HG03565 (cell line): ENCODE data around the gene PPP2R2D.
"Not testable (repeated sequence)": the region's sequence is repeated elsewhere in the genome, so short reads cannot be mapped to it uniquely, and the experiment has no call there.

Experiments used
- ATAC-seq: cut with Tn5 transposase; IDR thresholded peaks from one replicate; pipeline ENCODE4 v1.9.1; 2021; ENCODE audit warnings: mild to moderate bottlenecking, moderate library complexity; ENCODE audit not compliant: unreplicated experiment

The PPP2R2D gene

DNA sequence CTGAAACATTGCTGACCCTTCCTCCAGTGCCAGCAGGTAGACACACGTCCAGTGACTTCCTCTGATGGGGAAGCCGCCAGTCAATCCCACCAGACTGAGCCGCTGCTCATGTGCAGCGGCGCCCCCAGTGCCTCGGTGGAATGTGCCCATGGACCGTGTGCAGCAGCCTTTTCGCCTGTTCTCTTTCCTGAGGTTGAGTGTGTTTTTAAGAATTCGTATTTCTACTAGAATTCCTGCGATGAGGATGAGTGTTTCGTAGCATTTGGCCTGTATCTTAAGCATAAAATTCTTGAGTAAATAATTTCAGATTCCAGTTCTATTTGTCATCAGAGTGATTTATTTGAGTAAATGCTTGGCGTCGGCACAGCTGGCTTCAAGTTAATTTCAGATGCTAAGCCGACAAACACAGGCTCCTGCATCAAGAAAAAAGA, 45.5 kb downstream of the PPP2R2D start:
- ATAC-seq, result no peak

DNA sequence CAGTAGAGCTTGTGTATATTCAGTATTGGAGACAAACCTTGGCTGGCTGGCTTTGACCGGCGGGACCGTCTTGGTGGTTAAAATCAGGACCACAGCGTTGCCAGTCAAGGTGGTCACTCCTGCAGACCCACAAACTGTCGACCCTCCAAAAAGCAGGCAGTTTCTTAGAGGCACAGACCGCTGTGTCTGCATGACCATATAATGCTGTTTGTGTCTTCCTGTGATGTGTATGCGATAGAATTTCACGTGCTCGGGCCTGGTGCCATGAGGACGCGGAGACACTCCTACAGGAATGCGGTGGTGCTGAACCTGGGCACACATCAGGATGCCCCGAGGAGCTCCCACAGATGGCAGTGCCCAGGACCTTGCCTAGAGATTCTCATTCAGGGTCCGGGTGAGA, 46.1 kb downstream of the PPP2R2D start:
- no peak for ATAC-seq

- ATAC-seq, result no peak
These were observed 47.0 kb downstream of the PPP2R2D start for GRCh38 chr10:131947631-131948347.

GRCh38 chr10:131948501-131948900, 47.7 kb downstream of the PPP2R2D start:
- ATAC-seq, result no peak

- no peak for ATAC-seq
These were observed 48.4 kb downstream of the PPP2R2D start for GRCh38 chr10:131949041-131949862.

DNA sequence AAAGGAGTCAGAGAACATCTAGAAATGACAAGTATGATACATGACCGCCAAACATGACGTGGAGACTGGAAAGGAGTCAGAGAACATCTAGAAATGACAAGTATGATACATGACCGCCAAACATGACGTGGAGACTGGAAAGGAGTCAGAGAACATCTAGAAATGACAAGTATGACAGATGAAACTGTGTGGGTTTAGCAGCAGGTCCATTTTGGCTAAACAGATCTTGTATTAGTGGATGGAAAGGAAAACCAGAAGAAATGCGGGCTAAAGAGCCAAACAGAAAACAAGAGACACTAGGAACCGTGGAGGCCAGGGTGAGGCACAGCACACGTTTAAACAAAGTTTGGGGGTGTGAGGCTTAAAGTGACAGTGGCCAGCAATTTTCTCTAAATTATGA, 49.1 kb downstream of the PPP2R2D start:
- not testable (repeated sequence) for ATAC-seq

DNA sequence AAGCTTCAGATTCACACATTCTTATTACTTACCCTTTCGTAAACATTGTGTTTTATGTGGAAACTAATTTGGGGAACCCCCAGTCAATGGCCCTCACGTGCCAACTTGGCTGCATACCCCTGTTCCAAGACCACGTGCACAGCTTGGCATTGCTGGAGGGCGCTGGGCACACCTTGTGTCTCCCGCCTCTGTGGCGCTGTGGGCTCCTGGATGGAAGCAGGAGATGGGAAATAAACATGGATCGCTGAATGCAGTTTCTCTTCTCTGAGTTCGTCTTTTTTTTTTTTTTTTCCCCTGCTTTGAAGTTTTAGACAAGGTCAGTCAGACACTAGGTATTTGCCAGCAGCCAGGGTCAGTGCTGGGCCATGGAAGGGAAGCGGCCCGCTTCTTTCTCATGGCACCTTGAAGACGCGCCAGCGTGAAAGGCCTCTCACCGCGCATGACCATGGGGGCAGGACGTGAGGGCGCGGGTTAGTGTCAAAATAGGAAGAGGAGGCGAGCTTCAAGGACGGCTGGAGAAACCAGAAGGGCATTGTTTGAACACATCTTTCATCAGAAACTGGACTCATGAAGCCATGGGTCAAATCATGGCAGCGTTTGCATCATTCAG, 53.7 kb downstream of the PPP2R2D start:
- ATAC-seq, result no peak

GRCh38 chr10:131955591-131956340, 55.0 kb downstream of the PPP2R2D start:
- no peak for ATAC-seq

- no peak for ATAC-seq
These were observed 59.0 kb downstream of the PPP2R2D start for GRCh38 chr10:131959841-131960240.

DNA sequence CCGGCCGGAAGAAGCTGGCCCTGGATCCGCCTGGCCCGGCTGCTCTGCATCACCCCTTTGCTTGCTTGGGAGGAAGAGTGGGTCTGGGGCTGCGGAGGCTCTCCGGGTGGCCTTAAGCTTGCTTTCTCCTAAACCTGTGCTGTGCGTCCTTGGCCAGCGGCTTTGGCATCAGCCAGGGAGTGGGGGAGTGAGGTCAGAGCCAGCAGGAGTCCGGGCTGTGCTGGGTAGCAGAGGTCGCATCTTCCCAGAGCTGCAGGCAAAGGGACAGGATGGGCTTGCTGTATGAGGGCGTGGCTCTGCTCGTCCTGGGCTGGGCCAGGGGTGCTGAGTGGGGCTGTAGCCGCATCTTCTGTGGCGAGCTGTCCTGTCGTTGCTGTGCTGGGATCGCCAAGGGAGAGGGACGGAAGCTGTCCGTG, 59.8 kb downstream of the PPP2R2D start:
- no peak for ATAC-seq

DNA sequence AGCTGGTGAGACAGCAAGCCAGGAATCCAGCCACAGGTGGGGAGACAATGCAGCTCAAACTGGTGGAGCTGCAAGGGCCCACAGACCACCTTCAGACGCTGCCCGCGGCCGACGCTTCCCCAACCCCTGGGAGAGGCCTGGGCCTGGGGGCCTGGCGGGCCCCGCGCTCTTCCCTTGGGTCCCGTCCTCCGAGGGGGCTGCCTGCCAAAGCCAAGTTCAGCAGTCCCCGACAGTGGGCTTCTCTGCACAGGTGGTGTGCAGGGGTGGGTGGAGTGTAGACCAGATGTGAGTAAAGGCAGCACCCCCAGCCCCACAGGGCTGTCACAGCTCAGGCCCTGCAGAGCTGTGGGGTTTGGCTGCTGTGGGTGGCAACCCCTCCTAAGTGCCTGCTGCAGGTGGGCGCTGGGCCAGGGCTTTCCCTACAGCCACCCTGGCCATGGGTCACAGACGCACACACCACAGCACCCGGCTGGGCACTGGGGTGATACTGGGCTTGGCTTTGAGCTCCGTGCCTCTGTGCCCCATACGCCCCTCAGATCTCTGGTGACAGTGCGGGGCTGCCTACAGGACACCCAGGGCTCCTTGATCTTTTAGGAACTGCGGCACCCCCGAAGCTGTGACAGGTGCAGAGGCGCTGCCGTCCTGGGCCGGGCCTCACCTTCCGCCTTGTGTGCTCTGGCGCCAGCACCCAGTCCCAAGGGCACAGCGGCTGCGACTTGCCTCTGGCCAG, 60.4 kb downstream of the PPP2R2D start:
- ATAC-seq, result no peak

DNA sequence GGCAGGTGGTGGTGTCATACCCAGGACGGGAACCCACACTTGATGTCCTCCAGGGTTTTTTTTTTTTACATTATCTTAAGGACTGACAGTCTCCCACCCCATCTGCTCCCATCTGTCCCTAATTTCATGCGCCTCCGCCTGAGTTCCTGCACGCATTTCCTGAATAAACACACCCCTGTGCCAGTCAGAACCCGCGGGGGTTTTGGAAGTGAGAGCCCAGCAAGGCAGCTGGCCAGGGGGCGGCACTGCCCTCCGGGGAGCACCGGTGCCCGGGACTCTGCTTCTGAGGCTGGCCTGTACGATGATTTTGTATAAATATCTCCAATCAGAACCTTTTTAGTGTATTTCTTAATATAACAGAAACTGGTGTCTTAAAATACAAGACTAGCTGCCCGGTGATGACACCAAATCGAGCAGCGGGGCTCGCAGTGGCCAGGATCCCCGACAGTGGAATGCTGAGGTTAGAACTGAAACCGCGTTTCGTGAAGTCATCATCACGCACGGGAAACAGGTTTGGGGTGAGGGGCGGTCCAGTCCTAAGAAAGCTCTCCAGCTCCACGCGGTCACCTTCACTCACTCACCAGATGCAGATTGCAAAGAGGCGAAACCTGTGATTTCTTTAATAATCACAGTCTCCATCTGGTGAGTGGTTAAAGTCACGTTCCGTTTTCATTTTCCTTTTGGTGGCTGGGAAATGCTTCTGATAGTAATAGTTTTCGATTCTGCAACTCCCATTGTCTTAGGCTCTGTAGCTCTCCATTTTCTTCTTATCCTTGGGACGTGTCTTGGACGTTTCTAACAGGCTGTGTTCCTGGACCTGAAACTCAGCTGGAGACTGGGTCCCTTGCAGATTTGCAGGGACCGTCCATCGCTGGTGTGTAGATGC, 61.2 kb downstream of the PPP2R2D start:
- ATAC-seq, result no peak

- ATAC-seq, result no peak
These were observed 62.5 kb downstream of the PPP2R2D start for GRCh38 chr10:131963350-131963749.

- no peak for ATAC-seq
These were observed 63.0 kb downstream of the PPP2R2D start for GRCh38 chr10:131963811-131964210.

- ATAC-seq, result no peak
These were observed 63.5 kb downstream of the PPP2R2D start for GRCh38 chr10:131964298-131964697.

DNA sequence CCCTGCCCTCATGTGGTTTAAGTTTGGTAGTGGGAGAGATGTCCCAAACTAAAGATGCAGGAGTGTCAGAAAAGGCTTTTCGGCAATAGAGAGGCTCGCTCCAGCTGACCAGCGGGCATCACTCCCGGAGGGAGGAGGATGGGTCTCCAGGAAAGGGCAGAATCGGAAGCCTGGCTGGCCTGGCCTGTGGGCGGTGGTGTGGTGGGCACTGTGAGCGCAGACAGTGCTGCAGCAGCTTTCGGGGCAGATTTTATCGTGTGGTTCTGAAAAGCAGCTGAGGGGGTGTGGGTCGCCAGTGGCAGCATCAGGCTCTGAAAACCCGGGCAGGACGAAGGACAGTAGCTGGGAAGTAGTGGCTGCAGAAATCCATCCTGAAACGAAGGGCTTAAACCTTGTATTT, 68.1 kb downstream of the PPP2R2D start:
- ATAC-seq, result no peak

- no peak for ATAC-seq
These were observed 70.1 kb downstream of the PPP2R2D start for GRCh38 chr10:131970946-131971345.

GRCh38 chr10:131971591-131971990, 70.8 kb downstream of the PPP2R2D start:
- ATAC-seq, result no peak

GRCh38 chr10:131972474-131973071, 71.8 kb downstream of the PPP2R2D start:
- no peak for ATAC-seq
